GM06990 (cell line): ENCODE results near the gene EGFR.

Experiments used
- DNase-seq: peaks from one replicate; pipeline ENCODE4 v3.0.0-alpha.2; 2011; ENCODE audit not compliant: insufficient read length; ENCODE audit errors: extremely low read depth
- H3K27me3 ChIP-seq: replicated peaks from 2 replicates; pipeline ENCODE4 v1.6.0; 2011; ENCODE audit warnings: low read length; ENCODE audit not compliant: control insufficient read depth, insufficient read depth
- H3K36me3 ChIP-seq: 2 replicates; pipeline ENCODE4 v1.5.1; 2011; ENCODE audit warnings: low read length; ENCODE audit not compliant: control insufficient read depth, insufficient read depth
- H3K4me3 ChIP-seq: replicated peaks from 2 replicates; pipeline ENCODE4 v1.5.1; 2011; ENCODE audit warnings: low read depth, mild to moderate bottlenecking, control low read depth, low read length
- CTCF ChIP-seq: IDR thresholded peaks from 2 replicates; pipeline ENCODE4 v1.5.1; 2011; ENCODE audit warnings: low read length, control low read depth, mild to moderate bottlenecking, inconsistent platforms; ENCODE audit not compliant: insufficient read depth, poor library complexity, severe bottlenecking

EGFR gene

GRCh38 chr7:55202150-55202913 lies 183.5 kb downstream of the EGFR start:
- no peaks in the 10 kb centered on the region; the same call in 1 of the 2 replicates for H3K27me3 ChIP-seq
- no peak for TF ChIP-seq CTCF
- H3K36me3 ChIP-seq: no peaks in the 10 kb centered on the region
- no peak for DNase-seq
- H3K4me3 ChIP-seq: no peak overlapping the region

GRCh38 chr7:55203300-55203699 lies 184.5 kb downstream of the EGFR start:
- no peak for DNase-seq
- H3K36me3 ChIP-seq: no peaks in the 10 kb centered on the region
- no peaks in the 10 kb centered on the region; the same call in 1 of the 2 replicates for H3K27me3 ChIP-seq
- no peak for TF ChIP-seq CTCF
- H3K4me3 ChIP-seq: no peak overlapping the region

- no peak overlapping the region for H3K4me3 ChIP-seq
- H3K36me3 ChIP-seq: no peaks in the 10 kb centered on the region
- no peaks in the 10 kb centered on the region for H3K27me3 ChIP-seq
- TF ChIP-seq CTCF: no peak
- DNase-seq: no peak
Measured at GRCh38 chr7:55205124-55205955, 186.5 kb downstream of the EGFR start.

GRCh38 chr7:55206235-55207029 lies 187.6 kb downstream of the EGFR start:
- no peaks in the 10 kb centered on the region for H3K27me3 ChIP-seq
- no peak overlapping the region for H3K4me3 ChIP-seq
- no peak for TF ChIP-seq CTCF
- no peak for DNase-seq
- H3K36me3 ChIP-seq: no peaks in the 10 kb centered on the region

- H3K27me3 ChIP-seq: no peaks in the 10 kb centered on the region
- H3K4me3 ChIP-seq: no peak overlapping the region
- no peak for DNase-seq
- TF ChIP-seq CTCF: no peak
- no peaks in the 10 kb centered on the region for H3K36me3 ChIP-seq
Measured at GRCh38 chr7:55207436-55208125, 188.8 kb downstream of the EGFR start.
